ENCODE results near the gene PPP2R3B.
"Not testable (repeated sequence)": the region's sequence is repeated elsewhere in the genome, so short reads cannot be mapped to it uniquely, and the experiment has no call there.

- TF ChIP-seq CTCF (IDR thresholded peaks at IDR 0.05; ENCODE audit: insufficient read depth, low read length); SPI1 (IDR thresholded peaks at IDR 0.05; ENCODE audit: borderline replicate concordance, low read depth); REST (IDR thresholded peaks at IDR 0.05; ENCODE audit: insufficient replicate concordance, low read depth); POLR2AphosphoS5 (IDR thresholded peaks at IDR 0.05; ENCODE audit: low read depth); GABPA (IDR thresholded peaks at IDR 0.05; ENCODE audit: low read depth): not testable (repeated sequence)
Observed at GRCh38 chrX:330141-330725, 56.5 kb downstream of the PPP2R3B start.

All from HL-60 (cell line).